Kidney epithelial cell (primary cell): ENCODE data around the gene ITGB7. TPM values are rescaled to one million over a fixed set of nuclear protein-coding genes. Genes with fewer than 3 reads are reported as not detected.

Experiments
- DNase-seq: peaks from one replicate; pipeline ENCODE4 v3.0.0-alpha.2; 2010; ENCODE audit warnings: low read depth
- H3K27me3 ChIP-seq: 2 replicates; pipeline ENCODE4 v1.6.0; 2011; ENCODE audit warnings: low read length; ENCODE audit not compliant: control insufficient read depth, insufficient read depth
- H3K36me3 ChIP-seq: 2 replicates; pipeline ENCODE4 v1.5.1; 2011; ENCODE audit warnings: low read length; ENCODE audit not compliant: control insufficient read depth, insufficient read depth
- H3K4me3 ChIP-seq: 2 replicates; pipeline ENCODE4 v1.5.1; 2011; ENCODE audit warnings: low read depth, mild to moderate bottlenecking, control low read depth, low read length
- total RNA-seq: library from RNA; depleted of rRNA; stranded (reverse); fragments of >200 nt; gene quantifications from 2 replicates; pipeline ENCODE4 v1.2.3, GENCODE V29; 2015
- TF ChIP-seq, protein P1 (sequence below): IDR thresholded peaks from 2 replicates; pipeline ENCODE4 v1.5.1; 2011; ENCODE audit warnings: mild to moderate bottlenecking, moderate library complexity, low read length, control low read depth, inconsistent platforms; ENCODE audit not compliant: insufficient read depth, poor library complexity, severe bottlenecking

The ITGB7 gene
- total RNA-seq, 1 donor from 2014 or later, result 1.6 TPM

- Histone ChIP-seq H3K4me3 (no peak overlapping the region), H3K36me3 (no peaks in the 10 kb centered on the region), H3K27me3 (no peaks in the 10 kb centered on the region)
- TF ChIP-seq, protein P1, sequence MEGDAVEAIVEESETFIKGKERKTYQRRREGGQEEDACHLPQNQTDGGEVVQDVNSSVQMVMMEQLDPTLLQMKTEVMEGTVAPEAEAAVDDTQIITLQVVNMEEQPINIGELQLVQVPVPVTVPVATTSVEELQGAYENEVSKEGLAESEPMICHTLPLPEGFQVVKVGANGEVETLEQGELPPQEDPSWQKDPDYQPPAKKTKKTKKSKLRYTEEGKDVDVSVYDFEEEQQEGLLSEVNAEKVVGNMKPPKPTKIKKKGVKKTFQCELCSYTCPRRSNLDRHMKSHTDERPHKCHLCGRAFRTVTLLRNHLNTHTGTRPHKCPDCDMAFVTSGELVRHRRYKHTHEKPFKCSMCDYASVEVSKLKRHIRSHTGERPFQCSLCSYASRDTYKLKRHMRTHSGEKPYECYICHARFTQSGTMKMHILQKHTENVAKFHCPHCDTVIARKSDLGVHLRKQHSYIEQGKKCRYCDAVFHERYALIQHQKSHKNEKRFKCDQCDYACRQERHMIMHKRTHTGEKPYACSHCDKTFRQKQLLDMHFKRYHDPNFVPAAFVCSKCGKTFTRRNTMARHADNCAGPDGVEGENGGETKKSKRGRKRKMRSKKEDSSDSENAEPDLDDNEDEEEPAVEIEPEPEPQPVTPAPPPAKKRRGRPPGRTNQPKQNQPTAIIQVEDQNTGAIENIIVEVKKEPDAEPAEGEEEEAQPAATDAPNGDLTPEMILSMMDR, result no peak
- no peak for DNase-seq
Observed at GRCh38 chr12:53227836-53228235, 20.8 kb upstream of the ITGB7 start.

DNA sequence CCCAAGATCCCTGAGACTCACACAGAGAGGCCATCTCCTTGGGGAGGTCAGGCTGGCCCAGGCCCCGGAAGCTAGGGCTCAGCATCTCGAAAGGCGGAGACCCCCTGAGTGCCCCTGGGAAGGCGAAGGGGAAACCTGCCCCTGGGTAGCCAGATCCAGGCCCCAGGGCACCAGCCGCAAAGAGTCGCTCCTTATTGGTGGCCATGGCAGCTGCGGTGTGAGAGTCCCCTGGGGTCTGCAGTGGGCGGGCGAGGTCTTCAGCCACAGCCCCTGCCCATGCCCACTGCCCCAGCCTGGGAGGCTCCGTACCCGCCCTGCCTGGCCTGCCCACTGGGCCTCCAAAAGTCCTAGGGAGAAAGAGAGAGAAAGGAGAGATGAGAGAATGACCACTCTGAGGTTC is 20.3 kb upstream of the ITGB7 start:
- TF ChIP-seq, protein P1, result no peak
- Histone ChIP-seq H3K27me3 (no peaks in the 10 kb centered on the region), H3K4me3 (no peak overlapping the region), H3K36me3 (no peaks in the 10 kb centered on the region)
- DNase-seq, result no peak

DNA sequence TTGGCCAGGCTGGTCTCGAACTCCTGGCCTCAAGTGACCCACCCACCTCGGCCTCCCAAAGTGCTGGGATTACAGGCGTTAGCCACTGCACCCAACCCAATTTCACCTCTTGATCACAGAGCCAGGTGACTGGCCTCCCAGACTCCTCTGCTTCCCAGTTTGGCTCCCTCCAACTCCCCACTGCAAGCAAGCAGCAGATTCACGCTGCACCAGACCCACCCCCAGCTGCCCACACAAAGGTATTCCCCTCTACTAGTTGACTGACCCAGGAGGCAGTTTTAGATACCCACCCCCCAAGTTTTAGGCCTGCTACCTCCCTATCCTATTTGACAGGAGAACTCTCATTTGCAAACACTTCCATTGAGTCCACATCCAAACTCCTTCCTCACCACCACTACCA is 19.8 kb upstream of the ITGB7 start:
- no peaks in the 10 kb centered on the region for H3K27me3 ChIP-seq
- no peak for DNase-seq
- H3K36me3 ChIP-seq, result no peaks in the 10 kb centered on the region
- TF ChIP-seq, protein P1, result no peak
- H3K4me3 ChIP-seq, result no peak overlapping the region

DNA sequence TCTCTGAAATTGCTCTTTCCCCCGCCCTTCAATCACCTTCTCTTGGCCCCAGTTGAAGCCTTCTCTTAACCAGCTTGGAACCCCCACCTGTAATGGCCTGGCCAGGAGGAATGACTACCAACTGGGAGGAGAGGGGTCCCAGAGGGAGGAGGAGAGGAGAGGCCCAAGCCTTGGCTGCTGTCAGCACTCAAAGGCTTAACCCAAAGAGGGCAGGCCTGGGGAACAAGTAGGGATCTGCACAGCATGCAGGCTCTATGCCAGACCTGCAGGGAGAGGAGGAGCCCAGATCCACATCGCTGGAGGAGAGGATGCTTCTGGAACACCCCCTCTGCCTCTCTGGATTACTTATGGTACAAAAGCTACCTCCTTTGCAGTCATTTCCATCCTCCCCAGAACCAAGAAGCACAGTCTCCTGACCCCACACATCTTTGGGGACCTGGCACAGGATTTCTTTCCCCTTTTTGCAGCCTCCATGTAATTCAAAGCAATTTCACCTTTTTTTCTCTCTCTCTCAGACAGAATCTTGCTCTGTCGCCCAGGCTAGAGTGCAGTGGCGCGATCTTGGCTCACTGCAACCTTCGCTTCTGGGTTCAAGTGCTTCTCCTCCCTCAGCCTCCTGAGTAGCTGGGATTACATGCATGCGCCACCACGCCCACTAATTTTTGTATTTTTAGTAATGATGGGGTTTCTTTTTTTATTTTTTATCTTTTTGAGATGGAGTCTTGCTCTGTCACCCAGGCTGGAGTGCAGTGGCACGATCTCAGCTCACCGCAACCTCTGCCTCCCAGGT is 18.8 kb upstream of the ITGB7 start:
- no peak for DNase-seq
- TF ChIP-seq, protein P1, result no peak
- no peaks in the 10 kb centered on the region for H3K36me3 ChIP-seq
- no peaks in the 10 kb centered on the region for H3K27me3 ChIP-seq
- H3K4me3 ChIP-seq, result no peak overlapping the region

GRCh38 chr12:53224897-53225634 is 18.0 kb upstream of the ITGB7 start:
- no peak overlapping the region for H3K4me3 ChIP-seq
- TF ChIP-seq, protein P1, result no peak
- no peaks in the 10 kb centered on the region for H3K27me3 ChIP-seq
- DNase-seq, result no peak
- no peaks in the 10 kb centered on the region for H3K36me3 ChIP-seq
